Neutrophil (primary cell): ENCODE data around the gene HK1.
A peak's percentile ranks its signal among the peaks of the same experiment; 100 is the strongest.

Experiments used
- H3K27ac ChIP-seq: fragments of 200-600 bp; sonication (generic); 2 replicates; pipeline ENCODE4 v1.5.1; 2016; ENCODE audit warnings: mild to moderate bottlenecking, moderate library complexity
- H3K27me3 ChIP-seq: fragments of 200-600 bp; sonication (generic); 2 replicates; pipeline ENCODE4 v1.6.0; 2016; ENCODE audit warnings: mild to moderate bottlenecking
- H3K36me3 ChIP-seq: fragments of 200-600 bp; sonication (generic); 2 replicates; pipeline ENCODE4 v1.5.1; 2017
- H3K4me1 ChIP-seq, 2 experiments: fragments of 200-600 bp in 1 of 2; sonication (generic) in 1 of 2; 1 replicate in 1 of 2; 2 replicates in 1 of 2; pipeline versions ENCODE4 v1.5.1 to v1.6.1; 2013 to 2016; ENCODE audit warnings: low read depth in 1 of 2, low read length in 1 of 2, mild to moderate bottlenecking in 1 of 2, moderate library complexity in 1 of 2; ENCODE audit not compliant: control insufficient read depth in 1 of 2, insufficient read depth in 1 of 2
- H3K4me3 ChIP-seq, 2 experiments: fragments of 200-600 bp in 1 of 2; sonication (generic) in 1 of 2; 1 replicate in 1 of 2; 2 replicates in 1 of 2; pipeline ENCODE4 v1.5.1; 2013 to 2016; ENCODE audit warnings: low read depth in 1 of 2, low read length in 1 of 2, mild to moderate bottlenecking in 1 of 2, moderate library complexity in 1 of 2
- H3K9me3 ChIP-seq: fragments of 200-600 bp; sonication (generic); 2 replicates; pipeline ENCODE4 v1.5.1; 2016
- CTCF ChIP-seq: fragments of 200-600 bp; sonication (generic); IDR thresholded peaks from 2 replicates; pipeline ENCODE4 v1.5.1; 2016; ENCODE audit warnings: antibody characterized with exemption

The HK1 gene

GRCh38 chr10:69435966-69436520, 157.7 kb downstream of the HK1 start:
- Histone ChIP-seq H3K9me3 (no peaks in the 10 kb centered on the region), H3K36me3 (no peaks in the 10 kb centered on the region), H3K27ac (no peak overlapping the region), H3K4me3 (no peak overlapping the region), H3K4me1 (peaks cover 24 to 25% of the 10 kb centered on the region in 2 experiments), H3K27me3 (no peaks in the 10 kb centered on the region)
- no peak for TF ChIP-seq CTCF

GRCh38 chr10:69437321-69438259, 159.3 kb downstream of the HK1 start:
- no peak overlapping the region for H3K4me3 ChIP-seq
- no peak overlapping the region for H3K27ac ChIP-seq
- no peaks in the 10 kb centered on the region for H3K9me3 ChIP-seq
- peaks cover 24 to 25% of the 10 kb centered on the region in 2 experiments for H3K4me1 ChIP-seq
- H3K27me3 ChIP-seq: no peaks in the 10 kb centered on the region
- no peak for TF ChIP-seq CTCF
- H3K36me3 ChIP-seq: no peaks in the 10 kb centered on the region

DNA sequence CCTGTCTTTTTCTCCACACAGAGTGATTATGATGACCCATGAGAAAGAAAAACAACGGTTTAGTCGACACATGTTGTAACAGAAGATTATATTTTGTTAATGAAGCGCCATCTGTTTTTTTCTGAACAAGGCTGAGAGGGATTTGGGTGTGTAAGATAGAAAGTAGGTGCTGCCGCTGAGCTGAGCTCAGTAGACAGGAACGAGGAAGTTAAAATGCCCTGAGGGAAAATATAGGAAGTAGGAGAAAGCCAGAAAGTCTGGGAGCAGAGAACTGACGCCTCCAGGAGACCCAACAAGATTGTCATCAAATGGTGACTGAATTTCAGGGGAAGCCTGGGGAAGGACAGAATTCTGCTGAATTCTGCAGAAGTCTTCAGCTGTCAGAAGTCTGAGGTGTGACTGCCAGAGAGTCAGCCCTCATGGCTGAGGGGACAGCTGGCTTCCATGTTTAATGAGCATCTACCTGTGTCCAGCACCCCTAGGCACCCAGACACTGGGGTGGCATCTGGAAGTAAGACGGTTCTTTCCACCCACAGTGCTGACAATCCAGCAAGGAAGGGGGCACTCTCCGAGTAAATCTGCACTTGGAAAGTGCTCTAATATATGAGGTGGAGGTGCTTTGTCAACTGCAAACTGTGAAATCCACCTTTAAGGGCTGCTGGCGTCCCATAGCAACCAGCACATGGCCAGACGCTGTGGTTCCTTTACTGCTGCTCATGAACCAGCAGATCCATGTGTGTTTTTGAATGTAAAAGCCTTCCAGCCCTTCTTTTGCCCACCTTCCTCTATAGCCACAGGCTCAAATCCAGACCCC, 160.4 kb downstream of the HK1 start:
- H3K27ac ChIP-seq: peak overlapping the region; percentile 62
- peaks cover 24 to 25% of the 10 kb centered on the region in 2 experiments for H3K4me1 ChIP-seq
- no peaks in the 10 kb centered on the region for H3K27me3 ChIP-seq
- no peak overlapping the region for H3K4me3 ChIP-seq
- TF ChIP-seq CTCF: no peak
- no peaks in the 10 kb centered on the region for H3K36me3 ChIP-seq
- H3K9me3 ChIP-seq: no peaks in the 10 kb centered on the region

- Histone ChIP-seq H3K36me3 (no peaks in the 10 kb centered on the region), H3K4me3 (no peak overlapping the region), H3K27me3 (no peaks in the 10 kb centered on the region), H3K4me1 (peaks cover 24 to 28% of the 10 kb centered on the region in 2 experiments), H3K9me3 (no peaks in the 10 kb centered on the region), H3K27ac (peak overlapping the region; percentile 62)
- no peak for TF ChIP-seq CTCF
These were observed 161.0 kb downstream of the HK1 start for GRCh38 chr10:69439350-69439739.

GRCh38 chr10:69439813-69440506, 161.7 kb downstream of the HK1 start:
- Histone ChIP-seq H3K4me1 (peaks cover 25 to 34% of the 10 kb centered on the region in 2 experiments), H3K9me3 (no peaks in the 10 kb centered on the region), H3K27me3 (no peaks in the 10 kb centered on the region), H3K27ac (peak overlapping the region; percentile 62), H3K4me3 (no peak overlapping the region), H3K36me3 (no peaks in the 10 kb centered on the region)
- no peak for TF ChIP-seq CTCF
